NOMO-1 (cell line): ENCODE data around the gene ATG4C.
A peak's percentile ranks its signal among the peaks of the same experiment; 100 is the strongest.

ENCODE experiments used
- DNase-seq, 2 experiments: peaks; one replicate each; lab custom pipeline; 2025; ENCODE audit not compliant: unreplicated experiment in 2 of 2; lab: John Stamatoyannopoulos, UW

Gene ATG4C

GRCh38 chr1:62903522-62903921 lies 119.6 kb downstream of the ATG4C start:
- DNase-seq: no peak

- DNase-seq: no peak
Measured at GRCh38 chr1:62903982-62904855, 120.3 kb downstream of the ATG4C start.

GRCh38 chr1:62904856-62905225 lies 120.9 kb downstream of the ATG4C start:
- DNase-seq: no peak

- DNase-seq: no peak
Measured at GRCh38 chr1:62905309-62905708, 121.4 kb downstream of the ATG4C start.

- DNase-seq: no peak
Measured at GRCh38 chr1:62905872-62906271, 121.9 kb downstream of the ATG4C start.

GRCh38 chr1:62906428-62906886 lies 122.5 kb downstream of the ATG4C start:
- peak; percentile 3 to 8 for DNase-seq

- DNase-seq: no peak
Measured at GRCh38 chr1:62908168-62908695, 124.3 kb downstream of the ATG4C start.

- peak in 1 of 2 experiments; percentile 18 for DNase-seq
Measured at GRCh38 chr1:62912028-62912638, 128.2 kb downstream of the ATG4C start.
